A204.1 (cell line): Measurements from ENCODE around the gene RAMP2.
"Not testable (repeated sequence)": the region's sequence is repeated elsewhere in the genome, so short reads cannot be mapped to it uniquely, and the experiment has no call there.

ENCODE experiments used
- FAIRE-seq: peaks from 2 replicates; lab custom pipeline; 2012; peaks lifted over from hg19 to GRCh38; lab: Jason Lieb, UNC

Gene RAMP2

GRCh38 chr17:42769964-42770363 lies 8.9 kb downstream of the RAMP2 start:
- FAIRE-seq, result not testable (repeated sequence)

- FAIRE-seq, result no peak
Measured at GRCh38 chr17:42772945-42773289, 11.9 kb downstream of the RAMP2 start.

- no peak for FAIRE-seq
Measured at GRCh38 chr17:42773290-42774035, 12.4 kb downstream of the RAMP2 start, which contains the start of gene VPS25. Gene VPS25 (plus strand): TSS chr17:42773449. CDS start chr17:42773476, 27 bp downstream.

GRCh38 chr17:42774066-42774745 lies 13.2 kb downstream of the RAMP2 start:
- no peak for FAIRE-seq

GRCh38 chr17:42775534-42776098 lies 14.6 kb downstream of the RAMP2 start:
- no peak for FAIRE-seq

GRCh38 chr17:42778570-42778969 lies 17.5 kb downstream of the RAMP2 start:
- FAIRE-seq, result no peak

- no peak for FAIRE-seq
Measured at GRCh38 chr17:42779304-42779935, 18.4 kb downstream of the RAMP2 start.

- FAIRE-seq, result no peak
Measured at GRCh38 chr17:42779936-42780850, 19.2 kb downstream of the RAMP2 start, which contains the start of gene WNK4. Gene WNK4 (plus strand): TSS chr17:42780610. CDS start chr17:42780699, 89 bp downstream.

- FAIRE-seq, result no peak
Measured at GRCh38 chr17:42780851-42781638, 20.0 kb downstream of the RAMP2 start.

GRCh38 chr17:42781639-42782165 lies 20.7 kb downstream of the RAMP2 start:
- FAIRE-seq, result no peak

GRCh38 chr17:42782166-42783061 lies 21.4 kb downstream of the RAMP2 start:
- FAIRE-seq, result no peak

- FAIRE-seq, result no peak
Measured at GRCh38 chr17:42783062-42783790, 22.2 kb downstream of the RAMP2 start.

- no peak for FAIRE-seq
Measured at GRCh38 chr17:42783791-42784138, 22.7 kb downstream of the RAMP2 start.

GRCh38 chr17:42784409-42784808 lies 23.4 kb downstream of the RAMP2 start:
- FAIRE-seq, result no peak

GRCh38 chr17:42784811-42785592 lies 24.0 kb downstream of the RAMP2 start:
- no peak for FAIRE-seq

- FAIRE-seq, result no peak
Measured at GRCh38 chr17:42787266-42787665, 26.2 kb downstream of the RAMP2 start.

GRCh38 chr17:42791948-42792347 lies 30.9 kb downstream of the RAMP2 start:
- FAIRE-seq, result no peak

GRCh38 chr17:42792545-42792944 lies 31.5 kb downstream of the RAMP2 start:
- no peak for FAIRE-seq
